WTC11 (cell line): ENCODE measurements around the gene AGBL4. TPM values are rescaled to one million over a fixed set of nuclear protein-coding genes. Genes with fewer than 3 reads are reported as not detected.

Experiments
- ATAC-seq: fragments of 200-7000 bp; cut with Tn5 transposase; 2 replicates; pipeline ENCODE4 v1.10.0; 2021; ENCODE audit warnings: mild to moderate bottlenecking, moderate library complexity
- CTCF ChIA-PET: fragments of 300-600 bp; sonication (Branson Sonifier 250); formaldehyde crosslinking; loops from one replicate; lab custom pipeline; 2021; ENCODE audit warnings: antibody characterized with exemption; lab: Charles Lee
- POLR2A ChIA-PET: fragments of 350-600 bp; sonication (Branson Sonifier 250); formaldehyde crosslinking; loops from one replicate; lab custom pipeline; 2021; ENCODE audit warnings: antibody characterized with exemption; lab: Charles Lee
- DNase-seq: peaks from one replicate; pipeline ENCODE4 v3.0.0; 2021; ENCODE audit warnings: low spot score
- H3K27ac Mint-ChIP-seq: 2 replicates; pipeline ENCODE4 v1.8.0; 2021; ENCODE audit warnings: mixed read lengths
- H3K27me3 Mint-ChIP-seq: 2 replicates; pipeline ENCODE4 v1.8.0; 2021; ENCODE audit warnings: low read depth, mild to moderate bottlenecking, moderate library complexity, mixed read lengths
- H3K36me3 Mint-ChIP-seq: 2 replicates; pipeline ENCODE4 v1.8.0; 2021; ENCODE audit warnings: mixed read lengths
- H3K4me1 Mint-ChIP-seq: 2 replicates; pipeline ENCODE4 v1.8.0; 2022; ENCODE audit warnings: mixed read lengths
- H3K4me3 Mint-ChIP-seq: 2 replicates; pipeline ENCODE4 v1.8.0; 2021; ENCODE audit warnings: mild to moderate bottlenecking, moderate library complexity, mixed read lengths
- H3K9me3 Mint-ChIP-seq: 2 replicates; pipeline ENCODE4 v1.8.0; 2021; ENCODE audit warnings: mixed read lengths
- AR ChIP-seq: fragments of 250-450 bp; sonication (Bioruptor Pico); IDR thresholded peaks from 2 replicates; pipeline ENCODE4 v1.9.0; 2021; ENCODE audit warnings: mild to moderate bottlenecking
- ARID4B ChIP-seq: sonication (generic); formaldehyde crosslinking; IDR thresholded peaks from 2 replicates; pipeline ENCODE4 v1.8.0; 2023; ENCODE audit warnings: missing genetic modification reagents, mild to moderate bottlenecking, borderline replicate concordance
- CBFB ChIP-seq: sonication (generic); formaldehyde crosslinking; IDR thresholded peaks from 2 replicates; pipeline ENCODE4 v1.8.1; 2022; ENCODE audit warnings: mild to moderate bottlenecking, low read depth, missing genetic modification reagents
- CREB1 ChIP-seq: sonication (generic); formaldehyde crosslinking; IDR thresholded peaks from 2 replicates; pipeline ENCODE4 v1.8.0; 2023; ENCODE audit warnings: mild to moderate bottlenecking, missing genetic modification reagents
- CTCF ChIP-seq: fragments of 200-600 bp; IDR thresholded peaks from 2 replicates; pipeline ENCODE4 v1.8.0; 2022; ENCODE audit warnings: antibody characterized with exemption
- EMX1 ChIP-seq: fragments of 250-450 bp; sonication (Bioruptor Pico); IDR thresholded peaks from 2 replicates; pipeline ENCODE4 v1.8.0; 2021; ENCODE audit warnings: mild to moderate bottlenecking
- FOXK1 ChIP-seq: sonication (generic); formaldehyde crosslinking; IDR thresholded peaks from 2 replicates; pipeline ENCODE4 v1.8.0; 2022; ENCODE audit warnings: mild to moderate bottlenecking, moderate library complexity, missing genetic modification reagents
- HMGXB4 ChIP-seq: sonication (generic); formaldehyde crosslinking; IDR thresholded peaks from 2 replicates; pipeline ENCODE4 v1.8.1; 2023; ENCODE audit warnings: mild to moderate bottlenecking, moderate library complexity, missing genetic modification reagents
- MAX ChIP-seq: sonication (generic); formaldehyde crosslinking; IDR thresholded peaks from 2 replicates; pipeline ENCODE4 v1.8.0; 2022; ENCODE audit warnings: mild to moderate bottlenecking, missing genetic modification reagents
- MYBL2 ChIP-seq: sonication (generic); formaldehyde crosslinking; IDR thresholded peaks from 2 replicates; pipeline ENCODE4 v1.8.1; 2023; ENCODE audit warnings: mild to moderate bottlenecking, moderate library complexity, missing genetic modification reagents
- NFE2L1 ChIP-seq: sonication (generic); formaldehyde crosslinking; IDR thresholded peaks from 2 replicates; pipeline ENCODE4 v1.8.1; 2023; ENCODE audit warnings: missing genetic modification reagents
- NR2C2 ChIP-seq: sonication (generic); formaldehyde crosslinking; IDR thresholded peaks from 2 replicates; pipeline ENCODE4 v1.8.0; 2022; ENCODE audit warnings: mild to moderate bottlenecking, missing genetic modification reagents
- NR3C1 ChIP-seq: sonication (generic); formaldehyde crosslinking; conservative IDR thresholded peaks from 2 replicates; pipeline ENCODE4 v1.8.1; 2023; ENCODE audit warnings: low read depth, mild to moderate bottlenecking, missing genetic modification reagents
- RORB ChIP-seq: fragments of 250-450 bp; sonication (Bioruptor Pico); IDR thresholded peaks from 2 replicates; pipeline ENCODE4 v1.9.0; 2021; ENCODE audit warnings: mild to moderate bottlenecking
- SOX15 ChIP-seq: fragments of 250-450 bp; sonication (Bioruptor Pico); IDR thresholded peaks from 2 replicates; pipeline ENCODE4 v1.9.0; 2021; ENCODE audit warnings: mild to moderate bottlenecking
- SP1 ChIP-seq: sonication (generic); formaldehyde crosslinking; conservative IDR thresholded peaks from 2 replicates; pipeline ENCODE4 v1.8.1; 2022; ENCODE audit warnings: missing genetic modification reagents
- USF1 ChIP-seq: sonication (generic); formaldehyde crosslinking; IDR thresholded peaks from 2 replicates; pipeline ENCODE4 v1.8.0; 2022; ENCODE audit warnings: mild to moderate bottlenecking, missing genetic modification reagents
- ZNF121 ChIP-seq: sonication (generic); formaldehyde crosslinking; IDR thresholded peaks from 2 replicates; pipeline ENCODE4 v1.8.0; 2023; ENCODE audit warnings: missing genetic modification reagents
- ZNF138 ChIP-seq: sonication (generic); formaldehyde crosslinking; conservative IDR thresholded peaks from 2 replicates; pipeline ENCODE4 v1.8.1; 2022; ENCODE audit warnings: mild to moderate bottlenecking, moderate library complexity, missing genetic modification reagents
- ZNF317 ChIP-seq: sonication (generic); formaldehyde crosslinking; IDR thresholded peaks from 2 replicates; pipeline ENCODE4 v1.8.1; 2023; ENCODE audit warnings: low read depth, mild to moderate bottlenecking, moderate library complexity, missing genetic modification reagents, borderline replicate concordance
- total RNA-seq: library from RNA; stranded (reverse); gene quantifications from 3 replicates; pipeline ENCODE4 v1.2.3, GENCODE V29; 2021

Gene AGBL4
- total RNA-seq, 1 experiment from 2014 or later, result 0.87 TPM

GRCh38 chr1:49651136-49651535, 372.6 kb downstream of the AGBL4 start:
- TF ChIP-seq CTCF (peak; percentile 46), SP1 (no peak)
- TF ChIP-seq, all 79 proteins: peak for 1
- POLR2A ChIA-PET, result no interaction called here
- peaks cover 4% of the 10 kb centered on the region for H3K36me3 Mint-ChIP-seq
- H3K27ac Mint-ChIP-seq, result no peak overlapping the region
- H3K27me3 Mint-ChIP-seq, result no peaks in the 10 kb centered on the region; the same call in 1 of the 2 replicates
- peak; percentile 98 for ATAC-seq
- DNase-seq, result peak; percentile 29
- no peak overlapping the region for H3K4me3 Mint-ChIP-seq
- peaks cover 16% of the 10 kb centered on the region for H3K9me3 Mint-ChIP-seq
- CTCF ChIA-PET, result interaction anchor here (0.5 to 2.2 kb wide), 39 partner anchors 10 to 1079 kb away, joined by 3 to 28 read pairs (median 3); partner anchors contain the start of gene AGBL4
- no peaks in the 10 kb centered on the region for H3K4me1 Mint-ChIP-seq

- Mint-ChIP-seq H3K27me3 (no peaks in the 10 kb centered on the region), H3K4me1 (no peaks in the 10 kb centered on the region), H3K27ac (no peak overlapping the region), H3K4me3 (no peak overlapping the region), H3K9me3 (peaks cover 62% of the 10 kb centered on the region), H3K36me3 (peaks cover 7% of the 10 kb centered on the region)
- ChIA-PET POLR2A (no interaction called here), CTCF (interaction anchor here (1.6 kb wide), 1 partner anchor 21 kb away, joined by 4 read pairs; no protein-coding TSS in a partner anchor)
- DNase-seq, result no peak
- TF ChIP-seq MYBL2 (no peak), ZNF138 (CRISPR knock-in tag) (no peak), ZNF317 (CRISPR knock-in tag) (no peak), NFE2L1 (CRISPR knock-in tag) (no peak), NR2C2 (no peak), USF1 (CRISPR knock-in tag) (no peak), MAX (CRISPR knock-in tag) (no peak)
- ATAC-seq, result no peak
Measured at GRCh38 chr1:49630156-49630555, 393.6 kb downstream of the AGBL4 start.

- no peak overlapping the region for H3K27ac Mint-ChIP-seq
- DNase-seq, result no peak
- H3K27me3 Mint-ChIP-seq, result no peaks in the 10 kb centered on the region
- ChIA-PET CTCF (no interaction called here), POLR2A (no interaction called here)
- H3K9me3 Mint-ChIP-seq, result peaks cover 69% of the 10 kb centered on the region
- no peaks in the 10 kb centered on the region for H3K4me1 Mint-ChIP-seq
- no peak for ATAC-seq
- no peak overlapping the region for H3K4me3 Mint-ChIP-seq
- peaks cover 12% of the 10 kb centered on the region for H3K36me3 Mint-ChIP-seq
- TF ChIP-seq SOX15 (no peak), HMGXB4 (no peak), FOXK1 (CRISPR knock-in tag) (no peak), EMX1 (no peak), RORB (CRISPR knock-in tag) (no peak), ZNF121 (CRISPR knock-in tag) (no peak), USF1 (CRISPR knock-in tag) (no peak), NR3C1 (CRISPR knock-in tag) (no peak), ARID4B (no peak), CREB1 (CRISPR knock-in tag) (no peak), CBFB (CRISPR knock-in tag) (no peak), AR (CRISPR knock-in tag) (no peak)
Measured at GRCh38 chr1:49627781-49628180, 396.0 kb downstream of the AGBL4 start.
